NCI-H2171 treated with DMSO at 0.1 percent for 48 hours (cell line): Measurements from ENCODE around the gene DIP2C.
"Not testable (repeated sequence)": the region's sequence is repeated elsewhere in the genome, so short reads cannot be mapped to it uniquely, and the experiment has no call there.

Experiments used
- DNase-seq: peaks from one replicate; lab custom pipeline; 2025; lab: John Stamatoyannopoulos, UW

Gene DIP2C

GRCh38 chr10:660970-661596, 28.4 kb downstream of the DIP2C start:
- no peak for DNase-seq

DNA sequence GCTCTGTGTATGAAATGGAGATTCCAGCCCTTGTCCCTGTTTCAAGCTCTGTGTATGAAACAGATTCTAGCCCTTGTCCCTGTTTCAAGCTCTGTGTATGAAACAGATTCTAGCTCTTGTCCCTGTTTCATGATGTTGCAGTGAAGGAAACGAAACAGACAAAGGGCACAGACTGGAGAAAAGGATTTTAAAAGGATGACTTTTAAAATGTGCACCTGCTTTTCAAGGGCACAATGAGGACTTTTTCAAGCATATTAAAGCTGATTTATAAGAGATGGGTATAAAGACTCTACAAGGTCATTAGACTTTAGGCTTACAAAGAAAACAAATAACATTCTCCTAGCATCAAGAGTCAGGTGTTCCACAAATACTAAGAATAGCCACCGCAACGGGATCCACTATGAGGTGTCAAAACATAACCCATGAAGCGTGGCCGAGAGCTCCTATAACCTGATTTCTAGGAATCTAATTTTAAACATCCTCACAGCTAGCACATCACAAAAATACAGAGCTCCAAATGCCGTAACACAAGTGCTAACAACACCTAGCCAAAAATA, 29.0 kb downstream of the DIP2C start:
- no peak for DNase-seq

DNA sequence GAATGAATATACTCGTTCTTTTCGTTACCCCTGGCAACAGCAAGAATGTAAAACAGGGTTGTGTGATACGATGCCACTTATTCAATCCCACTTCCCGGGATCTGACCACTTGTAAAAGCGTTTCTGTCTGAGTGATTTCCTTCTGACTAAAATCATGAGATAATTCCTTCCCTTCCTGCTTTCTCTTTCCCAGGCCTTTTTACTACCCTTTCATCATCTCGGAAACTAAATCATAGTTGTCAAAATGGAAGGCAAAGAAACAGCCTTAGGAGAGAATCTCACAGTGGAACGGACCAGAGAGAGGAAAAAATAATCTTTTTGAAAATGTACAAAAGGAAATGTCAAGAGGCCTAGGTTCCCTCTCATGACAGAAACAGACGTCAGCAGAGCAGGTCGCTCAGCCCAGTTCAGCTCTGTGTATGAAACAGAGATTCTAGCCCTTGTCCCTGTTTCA, 29.8 kb downstream of the DIP2C start:
- no peak for DNase-seq

DNA sequence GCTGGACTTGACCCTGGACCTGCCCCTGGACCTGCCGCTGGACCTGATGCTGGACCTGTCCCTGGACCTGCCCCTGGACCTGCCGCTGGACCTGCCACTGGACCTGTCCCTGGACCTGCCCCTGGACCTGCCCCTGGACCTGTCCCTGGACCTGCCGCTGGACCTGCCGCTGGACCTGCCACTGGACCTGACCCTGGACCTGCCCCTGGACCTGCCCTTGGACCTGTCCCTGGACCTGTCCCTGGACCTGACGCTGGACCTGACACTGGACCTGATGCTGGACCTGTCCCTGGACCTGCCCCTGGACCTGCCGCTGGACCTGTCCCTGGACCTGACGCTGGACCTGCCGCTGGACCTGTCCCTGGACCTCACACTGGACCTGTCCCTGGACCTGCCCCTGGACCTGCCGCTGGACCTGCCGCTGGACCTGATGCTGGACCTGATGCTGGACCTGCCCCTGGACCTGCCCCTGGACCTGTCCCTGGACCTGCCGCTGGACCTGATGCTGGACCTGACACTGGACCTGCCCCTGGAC, 31.6 kb downstream of the DIP2C start:
- DNase-seq = not testable (repeated sequence)

DNA sequence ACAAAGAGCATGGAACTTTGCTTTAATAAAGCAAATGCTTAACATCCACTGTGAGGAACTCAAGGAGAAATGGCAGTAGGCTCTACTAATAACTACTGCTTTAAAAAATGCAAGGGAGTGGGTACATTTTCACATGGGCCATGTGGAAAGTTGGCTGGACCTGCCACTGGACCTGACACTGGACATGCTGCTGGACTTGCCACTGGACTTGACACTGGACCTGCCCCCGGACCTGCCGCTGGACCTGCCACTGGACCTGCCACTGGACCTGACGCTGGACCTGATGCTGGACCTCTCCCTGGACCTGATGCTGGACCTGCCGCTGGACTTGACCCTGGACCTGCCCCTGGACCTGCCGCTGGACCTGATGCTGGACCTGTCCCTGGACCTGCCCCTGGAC, 32.6 kb downstream of the DIP2C start:
- no peak for DNase-seq

DNA sequence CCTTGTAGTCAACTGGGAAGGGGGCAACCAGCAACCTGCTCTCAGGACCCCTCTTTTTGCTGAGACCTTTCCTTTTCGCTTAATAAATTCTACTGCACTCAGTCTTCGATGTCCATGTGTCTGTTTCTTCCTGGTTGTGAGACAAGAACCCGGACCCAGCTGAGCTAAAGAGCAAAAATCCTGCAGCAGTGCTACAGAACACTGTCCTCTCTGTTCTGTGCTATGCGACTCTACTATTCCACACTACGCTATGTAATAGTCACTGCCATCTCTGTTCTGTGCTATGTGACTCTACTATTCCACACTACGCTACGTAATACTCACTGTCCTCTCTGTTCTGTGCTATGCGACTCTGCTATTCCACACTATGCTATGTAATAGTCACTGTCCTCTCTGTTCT, 34.3 kb downstream of the DIP2C start:
- DNase-seq = no peak

DNA sequence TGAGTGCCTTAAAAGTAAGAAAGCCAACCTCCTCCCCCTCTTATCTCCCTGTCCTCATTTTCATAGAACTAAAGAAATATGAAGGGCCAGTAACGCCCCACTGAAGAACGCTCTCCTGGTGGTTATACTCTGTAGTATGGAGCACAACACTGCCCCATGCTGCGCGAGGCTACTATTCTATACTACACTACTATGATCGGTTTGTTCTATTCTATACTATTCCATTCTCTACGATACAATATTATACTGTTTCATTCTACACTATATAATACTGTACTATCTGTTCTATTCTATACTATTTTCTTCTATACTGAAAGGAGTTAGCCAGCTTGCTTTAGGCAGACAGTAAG, 34.8 kb downstream of the DIP2C start:
- no peak for DNase-seq

DNA sequence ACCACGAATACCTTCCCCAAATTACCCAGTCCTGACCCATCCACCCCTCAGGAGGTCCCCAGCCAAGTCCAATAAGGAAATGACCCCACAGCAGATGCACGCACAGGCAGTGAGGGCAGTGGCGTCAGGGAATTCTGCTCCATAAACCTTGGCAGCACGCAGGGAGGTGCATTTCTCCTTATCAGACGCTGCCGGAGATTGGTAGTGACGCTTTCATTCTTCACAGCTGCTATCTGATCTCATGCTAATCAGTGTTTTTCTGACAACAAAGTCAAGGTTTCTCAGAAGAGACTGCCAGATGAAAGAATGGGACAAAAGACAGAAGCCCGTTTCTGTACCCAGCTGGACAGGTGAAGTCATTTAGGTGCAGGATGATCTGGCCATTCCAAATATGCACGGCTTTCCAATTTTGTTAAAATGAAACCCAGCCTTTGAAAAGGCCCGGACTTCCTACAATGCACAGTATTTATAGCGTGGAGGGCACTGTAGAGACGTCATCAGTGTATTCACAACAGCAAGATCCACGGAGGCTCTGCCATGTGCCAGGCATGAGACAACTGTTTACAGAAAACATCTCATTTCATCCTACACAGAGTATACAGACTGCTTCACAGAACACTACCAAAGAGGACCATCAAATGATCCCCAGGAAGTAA, 35.3 kb downstream of the DIP2C start:
- no peak for DNase-seq

DNA sequence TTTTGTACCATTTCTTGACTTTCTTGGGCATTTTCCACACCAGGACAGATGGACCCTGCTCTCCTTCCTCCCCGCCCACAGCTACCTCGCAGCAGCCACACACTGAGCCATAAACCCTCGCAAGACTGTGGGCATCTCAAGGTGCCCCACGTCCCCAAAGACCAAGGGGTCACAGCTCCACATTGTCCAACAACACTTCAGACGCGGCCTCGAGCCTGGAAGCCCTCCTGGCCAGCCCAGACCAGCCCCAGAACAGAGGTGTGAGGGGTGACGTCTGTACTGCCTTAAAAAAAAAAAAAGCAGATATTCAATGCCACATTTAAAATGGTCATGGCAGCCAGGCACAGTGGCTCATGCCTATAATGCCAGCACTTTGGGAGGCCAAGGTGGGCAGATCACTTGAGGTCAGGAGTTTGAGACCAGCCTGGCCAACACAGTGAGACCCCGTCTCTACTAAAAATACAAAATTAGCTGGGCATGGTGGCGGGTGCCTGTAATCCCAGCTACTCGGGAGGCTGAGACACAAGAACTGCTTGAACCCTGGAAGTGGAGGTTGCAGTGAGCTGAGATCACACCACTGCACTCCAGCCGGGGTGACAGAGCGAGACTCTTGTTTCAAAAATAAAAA, 36.5 kb downstream of the DIP2C start:
- not testable (repeated sequence) for DNase-seq

- no peak for DNase-seq
These were observed 37.2 kb downstream of the DIP2C start for GRCh38 chr10:652233-652632.

- no peak for DNase-seq
These were observed 37.8 kb downstream of the DIP2C start for GRCh38 chr10:651692-652091.

DNA sequence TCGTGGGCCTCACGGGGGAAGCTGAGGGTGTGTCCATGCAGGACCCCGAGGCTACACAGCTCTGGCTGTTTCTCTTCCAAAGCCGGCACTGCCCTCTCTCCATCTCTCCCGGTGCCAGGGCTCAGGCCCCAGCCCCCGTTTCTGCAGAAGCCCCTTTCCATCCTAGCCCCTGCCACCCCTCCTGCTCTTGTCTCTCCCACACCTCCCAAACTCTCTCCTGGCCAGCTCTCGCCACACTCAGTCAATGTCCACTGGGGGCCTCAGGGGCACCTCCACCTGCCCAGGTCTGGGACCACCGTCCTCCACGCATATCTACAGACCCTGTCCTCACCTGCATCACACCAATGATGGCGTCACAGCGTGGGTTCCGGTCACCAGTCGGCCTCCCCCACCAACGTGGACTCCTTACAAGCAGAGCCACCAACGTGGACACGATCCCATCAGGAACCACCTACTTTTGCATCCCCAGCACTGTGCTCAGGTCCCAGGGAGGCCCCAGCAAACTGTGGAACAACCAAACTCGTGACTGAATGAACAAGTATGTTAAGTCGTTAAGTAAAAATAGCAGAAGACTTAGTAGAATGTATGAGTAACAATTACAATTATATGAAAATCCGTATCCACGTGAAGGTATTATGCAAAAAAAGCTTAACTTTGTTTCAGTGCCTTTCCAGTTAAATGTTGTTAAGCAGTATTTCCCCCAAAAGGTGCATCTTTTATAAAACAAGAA, 38.4 kb downstream of the DIP2C start:
- DNase-seq = no peak

- DNase-seq = no peak
These were observed 39.0 kb downstream of the DIP2C start for GRCh38 chr10:650441-650851.

DNA sequence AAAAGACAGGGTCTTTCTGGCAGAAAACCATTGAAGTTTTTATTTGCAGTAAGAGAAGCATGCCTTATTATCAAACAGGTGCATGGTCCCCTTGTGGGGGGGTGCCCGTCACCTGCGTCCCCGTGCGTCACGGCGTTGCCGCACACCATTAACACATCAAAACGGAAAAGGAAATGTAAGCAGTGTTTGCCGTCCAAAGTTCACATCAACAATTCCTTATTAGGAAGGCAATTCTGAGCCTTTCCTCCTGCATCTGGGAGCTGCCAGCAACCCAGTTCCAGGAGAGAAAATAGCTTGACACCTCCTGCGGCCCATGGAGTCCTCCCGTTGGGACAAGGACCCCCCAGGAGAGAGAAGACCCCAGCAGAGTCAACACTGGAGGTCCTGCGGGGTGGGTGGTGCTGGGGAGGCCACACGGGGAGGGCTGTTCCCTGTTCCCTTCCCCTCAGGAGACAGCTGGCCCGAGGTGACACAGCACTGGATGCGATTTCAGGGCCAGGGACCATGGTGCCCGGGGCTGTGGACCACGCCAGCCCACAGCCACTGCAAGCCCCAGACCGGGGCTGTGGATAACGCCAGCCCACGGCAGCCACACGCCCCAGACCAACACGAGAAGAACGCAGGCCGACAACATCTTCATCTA, 39.5 kb downstream of the DIP2C start:
- DNase-seq = no peak

GRCh38 chr10:649445-649797, 40.0 kb downstream of the DIP2C start:
- no peak for DNase-seq

DNA sequence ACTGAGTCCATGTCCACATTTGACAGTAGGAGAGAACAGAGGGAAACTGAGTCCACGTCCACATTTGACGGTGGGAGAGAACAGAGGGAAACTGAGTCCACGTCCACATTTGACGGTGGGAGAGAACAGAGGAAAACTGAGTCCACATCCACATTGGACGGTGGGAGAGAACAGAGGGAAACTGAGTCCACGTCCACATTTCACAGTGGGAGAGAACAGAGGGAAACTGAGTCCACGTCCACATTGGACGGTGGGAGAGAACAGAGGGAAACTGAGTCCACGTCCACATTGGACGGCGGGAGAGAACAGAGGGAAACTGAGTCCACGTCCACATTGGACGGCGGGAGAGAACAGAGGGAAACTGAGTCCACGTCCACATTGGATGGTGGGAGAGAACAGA, 42.4 kb downstream of the DIP2C start:
- not testable (repeated sequence) for DNase-seq

DNA sequence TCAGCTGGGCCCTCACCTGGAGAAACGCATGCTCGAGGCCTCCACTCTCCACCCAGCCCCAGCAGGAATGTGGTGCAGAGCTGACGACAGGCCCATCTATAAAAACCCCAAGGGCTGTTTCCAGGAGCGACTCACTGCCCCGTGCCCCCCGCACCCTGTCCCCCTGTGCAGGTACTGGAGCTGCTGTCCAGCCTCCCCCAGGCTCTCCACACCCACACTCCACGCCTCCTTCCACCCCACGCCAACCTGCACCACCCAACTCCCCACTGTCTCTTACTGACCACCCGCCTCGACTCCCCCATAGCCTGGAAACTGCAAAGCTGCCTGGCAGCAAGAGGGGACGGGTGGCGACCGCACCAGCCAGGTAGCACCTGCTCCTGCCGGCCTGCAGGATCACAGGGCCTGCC, 43.3 kb downstream of the DIP2C start:
- no peak for DNase-seq

DNA sequence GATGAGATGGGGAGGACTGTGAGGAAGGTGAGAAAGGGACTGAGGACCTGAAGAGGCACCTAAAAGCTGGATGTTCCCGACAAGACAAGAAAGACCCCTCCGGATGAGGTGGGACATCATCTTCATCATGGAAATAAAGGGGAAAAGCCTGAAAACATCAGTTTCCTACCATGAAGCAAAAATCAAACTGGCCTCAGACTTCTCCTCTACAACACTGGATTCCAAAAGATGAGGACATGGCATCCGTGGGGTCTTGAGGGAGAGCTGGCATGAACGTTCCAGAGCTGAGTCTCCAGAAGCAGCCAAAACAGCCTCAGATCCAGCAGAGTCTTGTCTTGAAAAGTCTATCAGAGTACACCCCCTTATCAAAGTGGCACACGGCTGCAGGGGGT, 44.5 kb downstream of the DIP2C start:
- no peak for DNase-seq

DNA sequence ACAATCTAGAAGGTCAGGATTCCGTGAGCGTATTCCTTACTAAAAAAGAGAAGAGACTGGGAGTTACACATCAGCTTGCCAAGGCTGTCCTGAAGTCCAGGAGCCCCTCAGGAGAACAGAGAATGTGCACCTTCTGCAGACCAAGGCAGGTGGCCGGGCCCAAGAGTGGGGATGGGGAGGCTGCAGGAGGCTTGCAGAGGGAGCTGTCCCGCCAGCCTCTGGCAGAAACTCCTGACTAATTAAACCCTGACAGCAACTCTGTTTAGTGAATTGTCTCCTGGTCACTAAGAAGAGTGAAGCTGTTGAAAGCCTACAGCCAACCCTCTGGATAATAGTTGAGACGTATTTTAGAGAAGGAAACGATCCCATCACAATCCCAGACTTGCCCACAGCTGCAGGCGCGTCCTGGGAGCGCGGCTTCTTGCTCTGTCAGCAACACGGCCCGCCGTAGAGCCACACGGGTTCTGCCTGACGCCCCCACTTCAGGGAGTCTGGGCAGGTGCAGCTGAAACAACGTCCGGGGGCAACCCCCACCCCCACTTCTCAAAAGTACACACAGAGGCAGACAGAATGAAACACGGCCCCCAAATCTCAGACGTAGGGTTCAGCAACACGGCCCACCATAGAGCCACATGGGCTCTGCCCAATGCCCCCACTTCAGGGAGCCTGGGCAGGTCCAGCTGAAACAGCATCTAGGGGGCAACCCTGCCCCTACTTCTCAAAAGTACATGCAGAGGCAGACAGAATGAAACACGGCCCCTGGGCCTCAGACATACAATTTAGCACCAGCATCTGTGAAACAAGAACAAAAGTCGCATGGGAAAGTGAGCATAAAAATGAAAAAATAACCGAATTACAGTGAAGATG, 45.2 kb downstream of the DIP2C start:
- no peak for DNase-seq

DNA sequence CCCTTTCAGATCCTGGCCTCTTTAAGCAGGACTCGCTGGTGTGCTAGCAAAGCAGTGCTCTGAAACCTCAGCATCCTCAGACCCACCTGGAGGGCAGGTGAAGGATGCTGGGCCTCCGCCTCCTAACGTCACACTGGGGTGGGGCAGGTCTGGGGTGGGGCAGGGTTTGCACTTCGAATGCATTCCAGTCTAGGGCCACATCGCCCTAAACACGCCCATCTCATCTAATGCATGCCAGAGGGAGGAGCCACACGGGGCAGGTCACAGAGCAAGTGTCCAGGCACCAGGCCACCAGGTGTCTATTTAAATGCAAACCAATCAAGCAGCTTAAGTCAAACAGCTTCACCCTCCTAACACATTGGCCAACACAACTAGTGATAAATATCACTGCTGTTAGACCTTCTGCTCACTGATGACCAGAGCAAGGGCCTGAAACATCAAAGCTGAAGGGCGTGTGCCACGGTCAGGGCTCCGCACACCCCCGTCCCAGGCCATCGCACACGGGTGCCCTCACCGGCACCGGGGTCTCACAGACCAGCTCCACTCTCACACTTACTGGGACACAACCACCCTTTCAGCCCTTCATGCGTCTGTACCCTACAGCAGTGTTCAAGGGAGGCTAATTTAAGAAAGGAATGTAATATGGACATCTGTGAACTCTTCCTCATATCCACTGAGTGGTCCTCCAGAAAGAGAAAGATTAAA, 47.1 kb downstream of the DIP2C start:
- DNase-seq = no peak
